ENCODE measurements around the gene AMY1C.
"Not testable (repeated sequence)": the region's sequence is repeated elsewhere in the genome, so short reads cannot be mapped to it uniquely, and the experiment has no call there.

AMY1C gene

DNA sequence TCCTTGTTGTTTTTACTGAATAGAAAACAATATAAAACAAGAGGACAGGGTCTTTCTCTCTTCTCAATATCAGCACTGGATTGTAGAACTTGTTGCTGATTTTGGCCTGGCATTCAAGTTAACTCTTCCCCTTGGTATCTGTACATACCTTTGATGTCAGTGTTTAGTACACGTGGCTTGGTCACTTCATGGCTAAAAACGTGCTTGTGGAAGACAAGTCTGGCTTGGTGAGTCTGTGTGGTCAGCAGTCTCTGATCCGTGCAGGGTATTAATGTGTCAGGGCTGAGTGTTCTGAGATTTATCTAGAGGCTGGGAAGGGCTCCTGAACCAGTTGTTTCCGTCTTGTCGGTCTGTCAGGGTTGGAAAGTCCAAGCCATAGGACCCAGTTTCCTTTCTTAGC lies at the start of gene AMY1C:
TSS of gene AMY1C (plus strand) at position 301 of the 400 bp plus-strand sequence. CDS start 572 bp downstream, outside the sequence.
- not testable (repeated sequence) for DNase-seq (ENCODE audit: low spot score)

DNA sequence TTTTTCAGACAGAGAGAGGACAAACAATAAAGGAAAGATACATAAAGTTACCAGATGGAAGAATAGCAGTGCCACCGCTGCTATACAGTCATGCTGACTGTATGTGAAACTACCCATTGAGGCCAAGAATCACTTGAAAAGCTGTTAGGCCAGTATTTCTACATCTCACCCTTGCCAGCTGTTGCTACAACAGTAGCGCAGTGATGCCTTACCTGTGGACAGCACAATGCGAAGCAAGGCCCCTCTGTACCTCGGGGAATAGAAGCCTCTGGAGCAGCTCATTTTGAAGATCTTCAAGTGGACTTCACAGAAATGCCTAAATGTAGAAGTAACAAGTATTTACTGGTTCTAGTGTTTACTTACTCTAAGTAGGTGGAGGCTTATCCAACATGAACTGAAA lies 49.0 kb upstream of the AMY1C start:
- DNase-seq (ENCODE audit: low spot score), result not testable (repeated sequence)

DNA sequence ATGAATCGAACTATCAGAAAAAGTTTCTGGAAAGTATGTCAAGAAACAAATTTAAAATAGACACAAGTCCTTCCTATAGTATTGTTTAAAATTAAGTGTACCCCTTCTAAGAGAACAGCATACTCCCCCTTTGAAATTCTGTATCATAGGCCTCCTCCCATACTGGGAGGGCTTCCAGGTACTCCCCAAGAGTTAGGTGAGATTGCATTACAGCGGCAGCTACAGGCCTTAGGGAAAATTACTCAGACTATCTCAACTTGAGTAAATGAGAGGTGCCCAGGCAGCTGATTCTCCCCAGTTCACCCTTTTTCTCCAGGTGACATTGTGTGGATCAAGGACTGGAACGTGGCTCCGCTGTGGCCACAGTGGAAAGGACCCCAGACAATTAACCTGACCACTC lies 48.4 kb upstream of the AMY1C start:
- not testable (repeated sequence) for DNase-seq (ENCODE audit: low spot score)

DNA sequence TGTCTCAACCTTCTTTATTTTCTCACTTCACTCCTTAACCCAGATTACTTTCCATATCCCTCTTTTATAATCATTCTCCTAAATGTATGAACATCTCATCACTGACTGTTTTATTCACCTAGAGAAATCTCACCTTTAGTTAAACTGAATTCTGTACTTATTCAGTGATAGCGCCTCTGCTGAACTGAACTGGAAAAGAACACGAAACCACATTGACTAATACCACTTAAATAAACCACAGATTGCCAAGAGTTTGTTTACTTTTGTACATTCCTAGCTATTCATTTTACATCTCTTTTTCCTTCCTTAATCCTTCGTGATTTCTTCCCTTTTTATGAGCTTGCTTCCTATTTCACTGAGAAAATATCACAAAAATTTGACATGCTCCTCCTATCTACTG lies 42.0 kb upstream of the AMY1C start:
- not testable (repeated sequence) for DNase-seq (ENCODE audit: low spot score)

DNA sequence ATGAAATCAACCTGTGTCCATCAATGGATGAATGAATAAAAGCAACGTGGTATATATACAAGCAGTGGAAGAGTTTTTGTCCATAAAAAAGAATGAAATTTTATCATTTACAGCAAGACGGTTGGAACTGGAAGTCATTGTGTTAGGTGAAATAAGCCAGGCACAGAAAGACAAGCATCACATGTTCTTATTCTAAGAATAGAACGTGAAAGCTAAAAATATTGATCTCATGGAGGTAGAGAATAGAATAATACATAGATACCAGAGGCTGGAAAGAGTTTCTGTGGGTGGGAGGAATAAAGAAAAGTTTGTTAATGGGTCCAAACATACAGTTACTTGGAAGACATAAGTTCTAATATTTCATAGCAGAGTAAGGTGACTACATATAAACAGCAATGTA lies 39.3 kb upstream of the AMY1C start:
- not testable (repeated sequence) for DNase-seq (ENCODE audit: low spot score)

DNA sequence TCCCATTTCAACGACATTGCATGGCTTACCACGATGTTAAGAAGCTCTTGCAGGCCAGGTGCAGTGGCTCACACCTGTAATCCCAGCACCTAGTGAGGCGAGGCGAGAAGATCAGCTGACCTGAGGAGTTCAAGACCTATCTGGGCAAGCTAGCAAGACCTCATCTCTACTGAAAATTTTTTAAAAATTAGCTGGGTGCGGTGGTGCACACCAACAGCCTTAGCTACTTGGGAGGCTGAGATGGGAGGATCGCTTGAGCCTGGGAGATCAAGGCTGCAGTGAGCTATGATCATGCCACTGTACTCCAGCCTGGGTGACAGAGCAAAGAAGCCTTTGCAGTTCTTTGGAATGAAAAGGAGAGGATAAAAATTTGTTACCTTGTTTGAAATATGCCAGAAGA lies 32.3 kb upstream of the AMY1C start:
- DNase-seq (ENCODE audit: low spot score), result not testable (repeated sequence)

DNA sequence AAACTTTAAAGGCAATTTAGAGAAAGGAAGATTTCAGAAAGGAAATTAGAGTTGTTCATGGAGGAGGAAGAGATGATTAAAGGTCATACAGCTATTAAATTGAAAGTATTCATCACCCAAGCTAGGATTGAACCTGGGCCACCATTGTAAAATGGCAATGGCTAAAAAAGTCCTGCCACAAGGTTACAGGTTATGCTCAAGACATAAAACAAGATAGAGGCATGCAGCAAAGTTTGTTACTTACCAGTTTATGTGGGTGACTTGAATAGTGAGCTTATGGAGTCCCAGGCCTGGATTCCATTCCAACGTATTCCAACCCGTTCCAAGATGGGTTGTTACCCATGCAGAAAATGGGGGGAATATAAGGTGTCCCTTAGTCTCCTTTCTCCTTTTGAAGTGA lies 28.2 kb upstream of the AMY1C start:
- not testable (repeated sequence) for DNase-seq (ENCODE audit: low spot score)

DNA sequence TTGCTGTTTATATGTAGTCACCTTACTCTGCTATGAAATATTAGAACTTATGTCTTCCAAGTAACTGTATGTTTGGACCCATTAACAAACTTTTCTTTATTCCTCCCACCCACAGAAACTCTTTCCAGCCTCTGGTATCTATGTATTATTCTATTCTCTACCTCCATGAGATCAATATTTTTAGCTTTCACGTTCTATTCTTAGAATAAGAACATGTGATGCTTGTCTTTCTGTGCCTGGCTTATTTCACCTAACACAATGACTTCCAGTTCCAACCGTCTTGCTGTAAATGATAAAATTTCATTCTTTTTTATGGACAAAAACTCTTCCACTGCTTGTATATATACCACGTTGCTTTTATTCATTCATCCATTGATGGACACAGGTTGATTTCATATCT lies 14.4 kb upstream of the AMY1C start:
- not testable (repeated sequence) for DNase-seq (ENCODE audit: low spot score)

DNA sequence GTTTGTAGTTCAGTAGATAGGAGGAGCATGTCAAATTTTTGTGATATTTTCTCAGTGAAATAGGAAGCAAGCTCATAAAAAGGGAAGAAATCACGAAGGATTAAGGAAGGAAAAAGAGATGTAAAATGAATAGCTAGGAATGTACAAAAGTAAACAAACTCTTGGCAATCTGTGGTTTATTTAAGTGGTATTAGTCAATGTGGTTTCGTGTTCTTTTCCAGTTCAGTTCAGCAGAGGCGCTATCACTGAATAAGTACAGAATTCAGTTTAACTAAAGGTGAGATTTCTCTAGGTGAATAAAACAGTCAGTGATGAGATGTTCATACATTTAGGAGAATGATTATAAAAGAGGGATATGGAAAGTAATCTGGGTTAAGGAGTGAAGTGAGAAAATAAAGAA lies 11.7 kb upstream of the AMY1C start:
- not testable (repeated sequence) for DNase-seq (ENCODE audit: low spot score)

DNA sequence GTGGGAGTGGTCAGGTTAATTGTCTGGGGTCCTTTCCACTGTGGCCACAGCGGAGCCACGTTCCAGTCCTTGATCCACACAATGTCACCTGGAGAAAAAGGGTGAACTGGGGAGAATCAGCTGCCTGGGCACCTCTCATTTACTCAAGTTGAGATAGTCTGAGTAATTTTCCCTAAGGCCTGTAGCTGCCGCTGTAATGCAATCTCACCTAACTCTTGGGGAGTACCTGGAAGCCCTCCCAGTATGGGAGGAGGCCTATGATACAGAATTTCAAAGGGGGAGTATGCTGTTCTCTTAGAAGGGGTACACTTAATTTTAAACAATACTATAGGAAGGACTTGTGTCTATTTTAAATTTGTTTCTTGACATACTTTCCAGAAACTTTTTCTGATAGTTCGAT lies 5.2 kb upstream of the AMY1C start:
- not testable (repeated sequence) for DNase-seq (ENCODE audit: low spot score)

DNA sequence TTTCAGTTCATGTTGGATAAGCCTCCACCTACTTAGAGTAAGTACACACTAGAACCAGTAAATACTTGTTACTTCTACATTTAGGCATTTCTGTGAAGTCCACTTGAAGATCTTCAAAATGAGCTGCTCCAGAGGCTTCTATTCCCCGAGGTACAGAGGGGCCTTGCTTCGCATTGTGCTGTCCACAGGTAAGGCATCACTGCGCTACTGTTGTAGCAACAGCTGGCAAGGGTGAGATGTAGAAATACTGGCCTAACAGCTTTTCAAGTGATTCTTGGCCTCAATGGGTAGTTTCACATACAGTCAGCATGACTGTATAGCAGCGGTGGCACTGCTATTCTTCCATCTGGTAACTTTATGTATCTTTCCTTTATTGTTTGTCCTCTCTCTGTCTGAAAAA lies 4.7 kb upstream of the AMY1C start:
- not testable (repeated sequence) for DNase-seq (ENCODE audit: low spot score)

DNA sequence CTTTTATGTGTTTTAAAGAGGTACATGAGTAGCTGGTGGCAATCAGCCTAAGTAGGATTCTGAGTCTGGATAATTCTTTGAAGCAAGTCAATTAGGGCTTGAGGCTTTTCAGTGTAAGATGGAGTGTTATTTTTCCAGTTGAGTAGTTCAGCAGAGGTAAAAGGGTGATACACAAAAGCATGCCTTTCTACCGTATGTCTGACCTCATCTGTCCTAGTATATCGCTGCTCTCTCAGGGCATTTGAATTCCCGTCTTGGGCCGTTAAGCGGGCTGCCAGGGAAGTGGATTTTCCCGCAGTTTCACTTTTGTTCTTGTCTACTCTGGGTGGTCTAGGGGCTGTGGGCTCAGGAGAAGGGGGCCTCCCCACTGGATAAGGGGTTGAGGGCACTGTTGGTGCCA lies 1.4 kb upstream of the AMY1C start:
- not testable (repeated sequence) for DNase-seq (ENCODE audit: low spot score)

DNA sequence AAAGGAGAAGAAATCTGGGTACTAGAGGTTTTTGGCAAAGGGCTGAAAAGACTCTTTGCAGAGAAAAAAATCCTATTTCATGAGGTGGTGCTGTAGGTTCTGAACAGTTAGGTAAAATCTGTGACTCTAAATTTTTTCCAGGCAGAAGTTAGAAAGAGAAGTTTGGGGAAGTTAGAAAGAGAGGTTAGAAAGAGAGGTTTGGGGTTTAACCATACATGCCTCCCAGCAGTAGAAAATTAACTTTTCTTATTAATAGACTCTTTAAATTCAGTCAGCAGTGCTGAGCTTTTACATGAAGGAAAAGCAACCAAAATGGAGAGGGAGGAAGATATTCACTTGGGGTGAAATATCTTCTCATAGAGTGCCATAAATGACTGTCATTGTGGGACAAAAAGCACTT lies 12.2 kb downstream of the AMY1C start:
- no peak for DNase-seq (ENCODE audit: low spot score)

DNA sequence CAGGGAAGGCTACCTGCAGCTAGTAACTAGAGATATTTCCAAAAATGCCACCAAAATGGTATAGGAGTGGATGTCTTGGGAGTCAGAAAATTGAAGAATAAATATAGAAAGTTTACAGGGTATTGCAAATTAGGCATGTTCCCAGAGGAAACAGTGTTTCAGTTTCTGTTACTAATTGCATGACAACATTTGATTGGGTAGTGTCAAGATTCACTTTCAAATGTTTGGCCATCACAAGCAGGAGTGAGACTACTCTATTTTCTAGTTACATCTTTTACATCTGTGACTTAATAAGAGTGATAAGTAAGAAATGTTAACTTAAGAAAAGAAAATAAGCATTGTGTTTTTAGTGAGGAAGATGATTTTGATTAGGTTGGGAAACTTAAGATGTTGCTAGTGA lies 30.2 kb downstream of the AMY1C start:
- DNase-seq (ENCODE audit: low spot score), result no peak

DNA sequence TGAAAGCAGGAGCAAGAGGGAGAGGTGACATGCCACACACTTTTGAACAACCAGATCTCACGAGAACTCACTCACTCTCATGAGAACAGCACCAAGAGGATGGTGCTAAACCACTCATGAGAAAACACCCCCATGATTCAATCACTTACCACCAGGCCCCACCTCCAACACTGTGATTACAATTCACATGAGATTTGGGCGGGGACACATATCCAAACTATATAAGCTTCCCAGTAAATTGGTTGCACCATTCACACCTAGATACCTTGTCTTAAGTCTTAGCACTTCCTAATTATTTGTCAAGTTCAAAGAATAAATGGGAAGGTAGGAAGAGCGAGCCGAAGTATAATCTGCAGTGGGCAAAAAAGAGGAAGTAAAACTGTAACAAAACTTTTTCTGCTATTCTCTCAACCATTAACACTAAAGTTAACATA lies 34.3 kb downstream of the AMY1C start:
- DNase-seq (ENCODE audit: low spot score), result no peak

DNA sequence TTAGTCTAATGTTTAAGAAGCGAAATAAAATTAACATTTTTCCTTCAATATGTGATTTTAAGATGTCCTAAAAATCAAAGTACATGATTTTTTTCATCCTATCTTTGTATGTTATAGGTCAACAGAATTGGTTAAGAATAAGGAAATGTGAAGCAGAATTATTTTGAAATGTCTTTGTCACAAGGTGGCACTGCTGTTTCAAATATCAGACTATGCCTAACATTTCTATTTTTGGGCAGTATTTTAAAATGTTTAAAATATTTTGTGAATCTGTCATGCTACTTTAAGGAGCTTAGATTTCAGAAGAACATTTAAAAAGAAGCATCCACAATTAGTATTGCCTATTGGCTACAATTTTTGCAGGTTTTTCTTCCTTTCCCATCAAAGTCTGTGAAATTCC lies 38.7 kb downstream of the AMY1C start:
- no peak for DNase-seq (ENCODE audit: low spot score)

DNA sequence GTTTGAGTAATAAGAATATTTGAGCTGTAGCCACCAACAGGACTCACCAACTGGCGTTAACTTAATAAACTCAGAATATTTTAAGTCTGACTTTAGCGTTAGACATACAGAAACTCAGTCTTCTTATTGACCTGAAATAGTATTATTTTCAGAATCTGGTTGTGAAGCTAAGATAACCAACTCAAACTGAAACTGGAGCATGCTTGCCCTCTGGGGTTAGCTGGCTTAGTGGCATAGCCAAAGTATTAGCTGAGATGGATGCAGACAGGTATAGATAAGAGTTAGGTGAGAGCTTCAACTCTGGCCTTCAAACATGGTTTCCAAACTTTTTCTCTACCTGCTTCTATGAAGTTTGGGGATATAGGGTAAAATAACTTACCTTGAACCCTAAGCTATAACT lies 40.5 kb downstream of the AMY1C start:
- no peak for DNase-seq (ENCODE audit: low spot score)
